CD14-positive monocyte (primary cell): ENCODE results near the gene NRBP1. TPM values are rescaled to one million over a fixed set of nuclear protein-coding genes. Genes with fewer than 3 reads are reported as not detected.

ENCODE experiments used
- DNase-seq, 3 donors: peaks; one replicate each; pipeline ENCODE4 v3.0.0-alpha.2; 2011 to 2022
- H2AFZ ChIP-seq: 2 replicates; pipeline ENCODE4 v1.6.0; 2012; ENCODE audit warnings: mild to moderate bottlenecking, low read depth, low read length, inconsistent platforms; ENCODE audit not compliant: insufficient read depth, poor library complexity, severe bottlenecking
- H3K27ac ChIP-seq, 2 donors: 1 replicate in 1 of 2; 2 replicates in 1 of 2; pipeline ENCODE4 v1.5.1; 2012 to 2013; ENCODE audit warnings: low read length in 2 of 2, control low read depth in 1 of 2, inconsistent platforms in 1 of 2, low read depth in 1 of 2, mild to moderate bottlenecking in 1 of 2
- H3K27me3 ChIP-seq, 2 donors: one replicate each; pipeline versions ENCODE4 v1.6.0 to v1.6.1; 2011 to 2013; ENCODE audit warnings: low read length in 2 of 2; ENCODE audit not compliant: control insufficient read depth in 2 of 2, insufficient read depth in 2 of 2
- H3K36me3 ChIP-seq, 2 donors: replicated peaks in 1 of 2; 1 replicate in 1 of 2; 2 replicates in 1 of 2; pipeline versions ENCODE4 v1.5.1 to v1.6.1; 2012 to 2013; ENCODE audit warnings: low read length in 2 of 2, control low read depth in 1 of 2, inconsistent platforms in 1 of 2, mild to moderate bottlenecking in 1 of 2; ENCODE audit not compliant: insufficient read depth in 2 of 2, control insufficient read depth in 1 of 2
- H3K4me1 ChIP-seq, 2 donors: 1 replicate in 1 of 2; 2 replicates in 1 of 2; pipeline versions ENCODE4 v1.5.1 to v1.6.1; 2012 to 2013; ENCODE audit warnings: low read length in 2 of 2, control low read depth in 1 of 2, inconsistent platforms in 1 of 2, mild to moderate bottlenecking in 1 of 2, moderate library complexity in 1 of 2; ENCODE audit not compliant: insufficient read depth in 2 of 2, control insufficient read depth in 1 of 2
- H3K4me2 ChIP-seq: replicated peaks from 2 replicates; pipeline ENCODE3; 2012; ENCODE audit warnings: low read length, moderate library complexity, mild to moderate bottlenecking; ENCODE audit not compliant: poor library complexity, severe bottlenecking; ENCODE audit errors: extremely low read depth
- H3K4me3 ChIP-seq, 3 experiments: fragments of 200-600 bp in 1 of 3; sonication (generic) in 1 of 3; replicated peaks in 1 of 3; 1 replicate in 2 of 3; 2 replicates in 1 of 3; pipeline ENCODE4 v1.5.1; 2011 to 2013; ENCODE audit warnings: low read length in 3 of 3, mild to moderate bottlenecking in 3 of 3, control low read depth in 2 of 3, low read depth in 2 of 3, inconsistent platforms in 1 of 3, moderate library complexity in 1 of 3
- H3K79me2 ChIP-seq: 2 replicates; pipeline ENCODE4 v1.6.0; 2012; ENCODE audit warnings: mild to moderate bottlenecking, control low read depth, inconsistent platforms, low read length, moderate library complexity; ENCODE audit not compliant: insufficient read depth
- H3K9ac ChIP-seq: 2 replicates; pipeline ENCODE4 v1.6.0; 2017; ENCODE audit warnings: low read length, mild to moderate bottlenecking; ENCODE audit not compliant: insufficient read depth, poor library complexity, severe bottlenecking
- H3K9me3 ChIP-seq, 2 donors: replicated peaks in 1 of 2; 1 replicate in 1 of 2; 2 replicates in 1 of 2; pipeline versions ENCODE4 v1.5.1 to v1.6.1; 2012 to 2013; ENCODE audit warnings: low read length in 2 of 2, control low read depth in 1 of 2; ENCODE audit not compliant: control insufficient read depth in 1 of 2, insufficient read depth in 1 of 2
- H4K20me1 ChIP-seq: 2 replicates; pipeline ENCODE4 v1.6.0; 2012; ENCODE audit warnings: mild to moderate bottlenecking, low read length, control low read depth, moderate library complexity; ENCODE audit not compliant: insufficient read depth
- H3K27ac Mint-ChIP-seq, 7 donors: one replicate each; pipeline ENCODE4 v1.8.0; 2020; ENCODE audit warnings: mild to moderate bottlenecking in 7 of 7, mixed read lengths in 7 of 7, moderate library complexity in 6 of 7, inconsistent platforms in 2 of 7
- H3K27me3 Mint-ChIP-seq, 3 donors: one replicate each; pipeline ENCODE4 v1.8.0; 2021 to 2022; ENCODE audit warnings: low read depth in 3 of 3, mild to moderate bottlenecking in 3 of 3, mixed read lengths in 3 of 3, moderate library complexity in 3 of 3, inconsistent platforms in 1 of 3
- H3K36me3 Mint-ChIP-seq, 2 donors: one replicate each; pipeline ENCODE4 v1.8.0; 2020; ENCODE audit warnings: mixed read lengths in 2 of 2, inconsistent platforms in 1 of 2, mild to moderate bottlenecking in 1 of 2
- H3K4me1 Mint-ChIP-seq: one replicate; pipeline ENCODE4 v1.8.0; 2020; ENCODE audit warnings: mild to moderate bottlenecking, mixed read lengths
- H3K4me3 Mint-ChIP-seq, 2 donors: one replicate each; pipeline ENCODE4 v1.8.0; 2020; ENCODE audit warnings: mild to moderate bottlenecking in 2 of 2, mixed read lengths in 2 of 2, moderate library complexity in 1 of 2
- H3K9me3 Mint-ChIP-seq, 7 donors: one replicate each; pipeline ENCODE4 v1.8.0; 2020 to 2022; ENCODE audit warnings: mixed read lengths in 7 of 7, mild to moderate bottlenecking in 6 of 7, moderate library complexity in 6 of 7, inconsistent platforms in 2 of 7
- CTCF ChIP-seq: fragments of 200-600 bp; IDR thresholded peaks from one replicate; pipeline ENCODE4 v1.8.0; 2022; ENCODE audit warnings: antibody characterized with exemption, mild to moderate bottlenecking
- WGBS: methylation state at CpG from one replicate; pipeline ENCODE4 v1.1.5; 2013; ENCODE audit warnings: missing lambda C conversion rate; ENCODE audit not compliant: insufficient coverage; 5-methylcytosine and 5-hydroxymethylcytosine counted together
- intact Hi-C, 2 donors: fragments of 100-400 bp; cut with micrococcal nuclease; formaldehyde crosslinking; loops; one replicate each; pipeline versions ENCODE4 v1.15.0 to v1.15.1; 2023
- polyA plus RNA-seq, 3 donors: library from polyadenylated mRNA; depleted of rRNA in 1 of 3; unstranded in 2 of 3; stranded (reverse) in 1 of 3; fragments of 300-500 nt in 2 of 3; fragments of >200 nt in 1 of 3; fragmentation: Illumina TruSeq in 2 of 3; gene quantifications; 1 replicate in 2 of 3; 2 replicates in 1 of 3; pipeline ENCODE4 v1.2.3, GENCODE V29; 2012 to 2021

The NRBP1 gene
- polyA plus RNA-seq, 3 donors = 95.6 to 108 (median 102) TPM

GRCh38 chr2:27441226-27441926 is 12.9 kb downstream of the NRBP1 start:
- no peak overlapping the region for H3K4me2 ChIP-seq
- WGBS = 94% methylated on average over 2 of the region's 10 CpGs
- H3K9me3 ChIP-seq = no peaks in the 10 kb centered on the region
- no peak for DNase-seq
- H3K27ac ChIP-seq = no peak overlapping the region
- no peaks in the 10 kb centered on the region for H3K27me3 Mint-ChIP-seq
- peaks cover 55 to 73% of the 10 kb centered on the region in 2 donors for H3K36me3 ChIP-seq
- no peak overlapping the region for H3K4me3 Mint-ChIP-seq
- H3K4me1 Mint-ChIP-seq = peaks cover 4% of the 10 kb centered on the region
- no peak overlapping the region for H2AFZ ChIP-seq
- H3K27me3 ChIP-seq = no peaks in the 10 kb centered on the region
- peak overlapping the region in 2 of 7 donors; percentile 0 to 36 for H3K27ac Mint-ChIP-seq
- H4K20me1 ChIP-seq = peaks cover 9% of the 10 kb centered on the region
- TF ChIP-seq CTCF = no peak
- intact Hi-C loops = no loop called here
- H3K4me1 ChIP-seq = no peaks in the 10 kb centered on the region
- no peak overlapping the region for H3K9ac ChIP-seq
- no peaks in the 10 kb centered on the region for H3K79me2 ChIP-seq
- H3K36me3 Mint-ChIP-seq = peaks cover 65 to 85% of the 10 kb centered on the region in 2 donors
- H3K4me3 ChIP-seq = no peak overlapping the region
- H3K9me3 Mint-ChIP-seq = peaks cover 0 to 2% (median 0%) of the 10 kb centered on the region in 7 donors

- peak within 1 kb of the TSS in 1 of 2 donors; percentile 36 for H3K27ac ChIP-seq
- intact Hi-C loops = no loop called here
- peaks cover 58 to 80% of the 10 kb centered on the region in 2 donors for H3K36me3 Mint-ChIP-seq
Observed at GRCh38 chr2:27441958-27442919, 13.8 kb downstream of the NRBP1 start, which contains the start of gene KRTCAP3. KRTCAP3 (plus strand) TSS chr2:27442381; CDS start chr2:27442413, 32 bp downstream.

More at GRCh38 chr2:27441958-27442919, 13.8 kb downstream of the NRBP1 start, which contains the start of gene KRTCAP3:
- peaks cover 0 to 2% (median 0%) of the 10 kb centered on the region in 7 donors for H3K9me3 Mint-ChIP-seq
- TF ChIP-seq CTCF = no peak
- Histone ChIP-seq H3K4me3 (no peak within 1 kb of the TSS), H3K4me2 (no peak within 1 kb of the TSS), H2AFZ (no peak within 1 kb of the TSS), H3K9ac (no peak within 1 kb of the TSS), H3K79me2 (no peaks in the 10 kb centered on the region), H3K36me3 (peaks cover 47 to 66% of the 10 kb centered on the region in 2 donors), H4K20me1 (peaks cover 4% of the 10 kb centered on the region), H3K27me3 (no peaks in the 10 kb centered on the region), H3K9me3 (no peaks in the 10 kb centered on the region), H3K4me1 (no peaks in the 10 kb centered on the region)
- H3K27ac Mint-ChIP-seq = peak within 1 kb of the TSS; percentile 16 to 76 (median 51)
- H3K4me1 Mint-ChIP-seq = peaks cover 4% of the 10 kb centered on the region
- 86% methylated on average over 78 of the region's 80 CpGs for WGBS
- H3K27me3 Mint-ChIP-seq = no peaks in the 10 kb centered on the region
- DNase-seq = no peak
- H3K4me3 Mint-ChIP-seq = no peak within 1 kb of the TSS
